Hematopoietic multipotent progenitor cell treated with erythropoietin and hydrocortisone succinate and interleukin-3 and kit ligand, for 4 days (in vitro differentiated cells): Measurements from ENCODE around the gene RCE1.

Experiments used
- DNase-seq: peaks from one replicate; pipeline ENCODE4 v3.0.0-alpha.2; 2015

RCE1 gene

GRCh38 chr11:66870616-66871520 is 27.6 kb downstream of the RCE1 start:
- no peak for DNase-seq

GRCh38 chr11:66871521-66871901 is 28.3 kb downstream of the RCE1 start:
- no peak for DNase-seq

- no peak for DNase-seq
These were observed 31.0 kb downstream of the RCE1 start for GRCh38 chr11:66874232-66874631.

GRCh38 chr11:66875378-66875777 is 32.1 kb downstream of the RCE1 start:
- DNase-seq = no peak

GRCh38 chr11:66877588-66878385 is 34.5 kb downstream of the RCE1 start:
- DNase-seq = no peak

GRCh38 chr11:66878474-66878873 is 35.2 kb downstream of the RCE1 start:
- no peak for DNase-seq

- no peak for DNase-seq
These were observed 35.8 kb downstream of the RCE1 start for GRCh38 chr11:66879000-66879399.

GRCh38 chr11:66879583-66879982 is 36.3 kb downstream of the RCE1 start:
- DNase-seq = no peak

GRCh38 chr11:66879999-66880398 is 36.8 kb downstream of the RCE1 start:
- DNase-seq = no peak

- DNase-seq = peak; percentile 53
These were observed 37.5 kb downstream of the RCE1 start for GRCh38 chr11:66880496-66881450.

- no peak for DNase-seq
These were observed 38.2 kb downstream of the RCE1 start for GRCh38 chr11:66881451-66881835.

- DNase-seq = peak; percentile 32
These were observed 38.7 kb downstream of the RCE1 start for GRCh38 chr11:66881927-66882452.

GRCh38 chr11:66882561-66883015 is 39.3 kb downstream of the RCE1 start:
- DNase-seq = no peak

- DNase-seq = peak; percentile 72
These were observed 40.0 kb downstream of the RCE1 start for GRCh38 chr11:66883016-66883965.

GRCh38 chr11:66884443-66884842 is 41.2 kb downstream of the RCE1 start:
- DNase-seq = no peak

- no peak for DNase-seq
These were observed 42.2 kb downstream of the RCE1 start for GRCh38 chr11:66885469-66885868.

- DNase-seq = no peak
These were observed 42.8 kb downstream of the RCE1 start for GRCh38 chr11:66885950-66886440.

- no peak for DNase-seq
These were observed 43.5 kb downstream of the RCE1 start for GRCh38 chr11:66886671-66887221.

GRCh38 chr11:66887526-66887925 is 44.3 kb downstream of the RCE1 start:
- DNase-seq = no peak

GRCh38 chr11:66888282-66888681 is 45.0 kb downstream of the RCE1 start:
- DNase-seq = no peak

- no peak for DNase-seq
These were observed 46.7 kb downstream of the RCE1 start for GRCh38 chr11:66889960-66890359.
